ENCODE results near the gene MCTP2.
A peak's percentile ranks its signal among the peaks of the same experiment; 100 is the strongest.

The MCTP2 gene

GRCh38 chr15:94353488-94353820, 122.1 kb downstream of the MCTP2 start:
- no peak for DNase-seq (ENCODE audit: low spot score)

GRCh38 chr15:94354655-94355054, 123.3 kb downstream of the MCTP2 start:
- DNase-seq (ENCODE audit: low spot score) = no peak

GRCh38 chr15:94359716-94360115, 128.4 kb downstream of the MCTP2 start:
- DNase-seq (ENCODE audit: low spot score) = no peak

GRCh38 chr15:94360251-94360685, 128.9 kb downstream of the MCTP2 start:
- no peak for DNase-seq (ENCODE audit: low spot score)

GRCh38 chr15:94362385-94363092, 131.2 kb downstream of the MCTP2 start:
- no peak for DNase-seq (ENCODE audit: low spot score)

- DNase-seq (ENCODE audit: low spot score) = no peak
These were observed 132.0 kb downstream of the MCTP2 start for GRCh38 chr15:94363382-94363781.

DNA sequence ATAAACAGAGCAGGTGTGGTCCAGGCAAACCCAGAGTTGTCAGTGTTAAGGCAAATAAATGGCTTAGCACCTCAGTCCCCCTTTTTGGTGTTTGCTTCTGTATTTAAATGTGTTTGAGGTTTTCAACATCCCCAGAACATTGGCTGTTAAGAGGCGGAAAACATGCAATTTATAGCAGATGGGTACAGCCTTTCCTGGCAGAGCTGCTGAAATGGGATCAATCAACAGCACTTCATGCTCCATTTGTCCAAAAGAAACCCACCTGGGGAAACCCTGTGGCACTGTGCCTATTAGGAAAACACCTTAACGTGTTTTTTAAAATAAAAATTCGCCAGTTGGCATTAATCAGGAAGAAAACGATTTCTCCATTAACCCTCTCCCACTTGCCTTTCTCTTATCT, 135.4 kb downstream of the MCTP2 start:
- DNase-seq (ENCODE audit: low spot score) = no peak

- DNase-seq (ENCODE audit: low spot score) = no peak
These were observed 136.6 kb downstream of the MCTP2 start for GRCh38 chr15:94367726-94368535.

GRCh38 chr15:94370206-94370935, 139.0 kb downstream of the MCTP2 start:
- no peak for DNase-seq (ENCODE audit: low spot score)

DNA sequence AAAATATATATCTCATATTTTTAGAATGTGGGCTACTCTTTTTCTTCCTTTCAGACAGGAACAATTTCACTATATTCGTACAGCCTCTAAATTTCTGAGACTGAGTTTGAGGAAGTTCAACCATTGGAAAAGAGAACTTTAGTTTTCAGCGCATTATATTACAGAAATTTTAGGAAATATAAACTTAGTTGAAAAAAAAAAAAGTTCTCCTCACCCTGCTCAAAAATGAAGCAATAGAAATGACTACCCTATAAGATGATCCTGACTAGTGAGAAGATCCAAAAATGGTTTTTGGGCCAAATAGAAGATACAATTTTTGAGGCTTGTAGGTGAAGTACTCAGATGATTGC, 139.6 kb downstream of the MCTP2 start:
- DNase-seq (ENCODE audit: low spot score) = no peak

- no peak for DNase-seq (ENCODE audit: low spot score)
These were observed 141.5 kb downstream of the MCTP2 start for GRCh38 chr15:94372821-94373220.

- no peak for DNase-seq (ENCODE audit: low spot score)
These were observed 144.6 kb downstream of the MCTP2 start for GRCh38 chr15:94375997-94376396.

DNA sequence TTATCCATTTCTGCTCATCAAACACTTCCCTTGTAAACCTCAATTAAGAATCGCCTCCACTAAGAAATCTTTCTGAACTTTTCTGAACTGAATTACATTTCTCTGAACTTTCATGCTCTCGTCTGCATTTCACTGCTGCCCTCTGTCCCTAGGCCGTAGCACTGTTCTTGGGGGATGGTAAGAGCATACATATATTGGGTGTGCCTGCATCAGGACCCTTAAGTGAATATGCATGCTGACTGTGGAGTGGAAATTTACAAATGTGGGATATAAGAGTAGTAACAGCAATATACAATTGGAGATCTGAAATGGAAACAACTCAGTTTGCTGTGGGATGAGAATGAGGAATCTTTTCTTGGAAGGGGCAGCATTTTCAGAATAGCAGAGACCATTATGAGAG, 148.6 kb downstream of the MCTP2 start:
- DNase-seq (ENCODE audit: low spot score) = no peak

GRCh38 chr15:94380798-94381197, 149.4 kb downstream of the MCTP2 start:
- DNase-seq (ENCODE audit: low spot score) = no peak

DNA sequence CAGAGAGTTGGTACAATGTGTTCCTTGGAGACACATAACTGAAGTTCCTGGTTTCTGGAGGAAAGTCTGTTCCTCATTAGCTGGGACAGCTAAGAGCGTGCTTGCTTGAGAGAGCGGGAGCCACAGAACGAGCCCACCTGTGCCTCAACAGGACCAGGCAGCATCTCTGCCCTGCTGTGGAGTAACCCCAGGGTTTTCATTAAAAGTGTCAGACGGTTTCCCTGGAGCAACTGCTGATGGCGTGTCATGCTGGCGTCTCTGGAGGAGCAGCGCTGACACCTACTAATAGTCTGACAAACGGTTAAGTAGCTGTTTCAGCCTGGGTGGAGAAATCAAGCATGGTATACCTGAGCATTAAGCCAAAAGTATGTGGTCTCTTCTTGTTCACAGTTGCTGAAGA, 150.0 kb downstream of the MCTP2 start:
- no peak for DNase-seq (ENCODE audit: low spot score)

DNA sequence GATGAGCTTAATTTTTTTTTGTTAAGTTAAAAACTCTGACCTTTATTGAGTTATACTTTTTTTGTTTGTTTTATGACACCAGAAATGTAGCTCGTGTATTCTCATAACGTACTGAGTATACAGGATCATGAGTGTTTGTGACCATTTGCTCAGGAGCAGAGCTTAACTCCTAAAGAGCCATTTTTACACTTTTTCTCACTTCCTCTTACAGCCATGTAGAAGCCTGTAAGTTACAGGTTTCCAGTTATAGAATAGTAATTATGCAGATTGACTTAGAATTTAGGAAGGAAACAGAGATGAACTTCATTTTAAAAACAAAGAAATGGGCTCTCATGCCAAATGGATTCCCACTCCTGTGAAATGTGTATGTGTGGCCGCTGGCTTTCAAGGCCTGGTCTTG, 151.7 kb downstream of the MCTP2 start:
- DNase-seq (ENCODE audit: low spot score) = peak; percentile 38

DNA sequence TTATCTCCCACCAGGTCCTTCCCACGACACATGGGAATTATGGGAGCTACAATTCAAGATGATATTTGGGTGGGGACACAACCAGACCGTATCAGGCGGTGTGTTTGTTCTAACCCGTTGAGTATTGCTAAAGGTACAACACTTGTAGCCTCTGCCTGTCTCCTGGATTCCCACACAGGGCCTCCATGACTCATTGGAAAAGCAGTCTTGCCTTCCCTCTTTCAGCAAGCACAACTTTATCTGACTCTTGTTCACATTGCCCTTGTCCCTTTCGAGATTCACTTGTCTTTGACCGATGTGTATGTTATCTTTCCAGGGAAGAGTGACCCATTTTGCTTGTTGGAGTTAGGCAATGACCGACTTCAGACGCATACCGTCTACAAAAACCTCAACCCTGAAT, 152.3 kb downstream of the MCTP2 start:
- no peak for DNase-seq (ENCODE audit: low spot score)

GRCh38 chr15:94385441-94385840, 154.1 kb downstream of the MCTP2 start:
- no peak for DNase-seq (ENCODE audit: low spot score)

- no peak for DNase-seq (ENCODE audit: low spot score)
These were observed 155.0 kb downstream of the MCTP2 start for GRCh38 chr15:94386351-94386750.

DNA sequence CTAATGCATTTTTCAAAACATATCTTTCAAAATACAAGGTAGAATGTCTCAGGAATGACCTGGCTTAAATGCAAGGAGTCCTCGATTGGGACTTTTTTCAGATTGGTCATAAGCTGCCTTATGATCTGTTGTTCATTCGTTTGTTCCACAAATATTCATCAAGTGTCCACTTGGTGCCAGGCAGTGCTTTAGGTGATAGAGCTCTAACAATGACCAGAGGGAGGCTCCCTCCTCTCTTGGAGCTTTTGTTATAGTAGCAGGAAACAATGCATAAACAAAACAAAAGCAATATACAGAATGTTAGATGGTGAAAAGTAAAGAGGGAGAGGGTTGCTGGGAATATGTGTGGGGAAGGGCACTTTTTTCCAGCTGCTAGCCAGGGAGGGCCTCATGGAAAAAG, 156.1 kb downstream of the MCTP2 start:
- DNase-seq (ENCODE audit: low spot score) = no peak

DNA sequence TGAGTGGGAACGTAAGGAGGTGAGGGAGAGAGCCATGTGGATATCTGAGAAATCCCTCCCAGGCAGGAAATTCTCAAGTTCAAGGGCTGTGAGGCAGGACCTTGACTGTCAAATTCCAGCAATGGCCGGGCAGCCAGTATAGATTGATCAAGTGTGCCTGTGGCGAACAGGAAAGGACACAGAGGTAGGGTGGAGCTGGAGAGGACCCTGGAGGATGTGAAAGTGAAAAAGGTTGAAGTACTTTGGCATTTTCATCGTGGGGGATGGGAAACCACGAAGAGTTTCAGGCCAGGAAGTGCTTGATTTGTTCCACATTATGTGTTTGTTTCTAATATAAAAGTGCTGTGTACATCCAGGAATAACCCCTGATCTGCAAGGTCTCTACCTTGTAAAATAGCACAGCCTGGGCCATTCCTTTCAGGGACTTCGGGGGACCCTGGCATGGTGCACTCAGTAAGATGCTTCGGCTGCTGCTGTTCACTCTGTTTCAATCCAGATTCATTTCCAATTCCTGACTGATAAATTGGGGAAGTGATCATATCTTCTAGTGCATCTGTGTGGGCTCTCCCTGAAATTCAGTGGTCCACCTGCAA, 156.6 kb downstream of the MCTP2 start:
- peak; percentile 9 for DNase-seq (ENCODE audit: low spot score)

DNA sequence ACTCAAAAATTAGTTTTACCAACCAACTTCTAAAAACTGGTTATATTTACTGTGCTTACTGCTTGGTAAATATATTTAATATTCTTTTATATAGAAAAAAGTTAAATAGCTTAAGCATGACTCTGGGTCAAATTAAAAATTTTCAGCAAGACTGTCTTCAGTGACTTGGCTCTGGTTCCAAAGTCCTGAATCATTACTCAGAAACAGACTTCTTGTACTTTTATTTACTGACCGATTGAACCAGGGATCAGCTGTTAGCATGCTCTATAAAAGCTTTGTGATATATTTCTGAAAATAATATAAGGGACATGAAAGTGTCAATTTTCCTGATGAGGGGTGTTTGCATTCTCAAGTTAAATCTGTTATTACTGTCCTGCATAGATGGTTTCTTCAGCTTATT, 164.3 kb downstream of the MCTP2 start:
- no peak for DNase-seq (ENCODE audit: low spot score)

- DNase-seq (ENCODE audit: low spot score) = no peak
These were observed 166.0 kb downstream of the MCTP2 start for GRCh38 chr15:94397337-94397736.
